Thymus (tissue), 11 donors: ENCODE measurements around the gene GRAMD1A. TPM values are rescaled to one million over a fixed set of nuclear protein-coding genes. Genes with fewer than 3 reads are reported as not detected.
"Not testable (repeated sequence)": the region's sequence is repeated elsewhere in the genome, so short reads cannot be mapped to it uniquely, and the experiment has no call there.

Source experiments
- DNase-seq, 9 donors: peaks; one replicate each; pipeline ENCODE4 v3.0.0-alpha.2; 2013; ENCODE audit warnings: low spot score in 9 of 9, low read depth in 6 of 9, missing footprints in 1 of 9
- H3K27ac ChIP-seq, 2 donors: one replicate each; pipeline ENCODE4 v1.5.1; 2013; ENCODE audit warnings: control low read depth in 1 of 2, low read depth in 1 of 2, low read length in 1 of 2, mild to moderate bottlenecking in 1 of 2, moderate library complexity in 1 of 2
- H3K27me3 ChIP-seq, 2 donors: one replicate each; pipeline ENCODE4 v1.5.1; 2013; ENCODE audit warnings: low read length in 1 of 2; ENCODE audit not compliant: control insufficient read depth in 2 of 2, insufficient read depth in 1 of 2
- H3K36me3 ChIP-seq, 2 donors: one replicate each; pipeline ENCODE4 v1.5.1; 2013; ENCODE audit warnings: low read length in 1 of 2, mild to moderate bottlenecking in 1 of 2, moderate library complexity in 1 of 2; ENCODE audit not compliant: control insufficient read depth in 2 of 2, insufficient read depth in 2 of 2
- H3K4me1 ChIP-seq, 2 donors: one replicate each; pipeline ENCODE4 v1.5.1; 2013; ENCODE audit warnings: low read length in 2 of 2; ENCODE audit not compliant: control insufficient read depth in 2 of 2, insufficient read depth in 2 of 2
- H3K4me3 ChIP-seq, 2 donors: one replicate each; pipeline ENCODE4 v1.5.1; 2013; ENCODE audit warnings: low read length in 2 of 2, control low read depth in 1 of 2, mild to moderate bottlenecking in 1 of 2
- H3K9me3 ChIP-seq, 2 donors: one replicate each; pipeline ENCODE4 v1.5.1; 2013; ENCODE audit warnings: low read length in 1 of 2, mild to moderate bottlenecking in 1 of 2; ENCODE audit not compliant: control insufficient read depth in 2 of 2, insufficient read depth in 1 of 2
- WGBS: extraction: QIAGEN DNeasy Blood & Tissue Kit; methylation state at CpG from one replicate; pipeline ENCODE4 v1.1.7; 2013; 5-methylcytosine and 5-hydroxymethylcytosine counted together
- polyA plus RNA-seq: library from polyadenylated mRNA; stranded (reverse); fragments of 200-250 nt; gene quantifications from one replicate; pipeline ENCODE4 v1.2.3, GENCODE V29; 2013
- total RNA-seq: library from RNA; stranded (reverse); fragments of 120-200 nt; gene quantifications from one replicate; pipeline ENCODE4 v1.2.4, GENCODE V29; 2013
- donor health status: healthy.

The GRAMD1A gene
- total and polyA plus RNA-seq, 2 donors: 18.7 to 51.9 TPM

DNA sequence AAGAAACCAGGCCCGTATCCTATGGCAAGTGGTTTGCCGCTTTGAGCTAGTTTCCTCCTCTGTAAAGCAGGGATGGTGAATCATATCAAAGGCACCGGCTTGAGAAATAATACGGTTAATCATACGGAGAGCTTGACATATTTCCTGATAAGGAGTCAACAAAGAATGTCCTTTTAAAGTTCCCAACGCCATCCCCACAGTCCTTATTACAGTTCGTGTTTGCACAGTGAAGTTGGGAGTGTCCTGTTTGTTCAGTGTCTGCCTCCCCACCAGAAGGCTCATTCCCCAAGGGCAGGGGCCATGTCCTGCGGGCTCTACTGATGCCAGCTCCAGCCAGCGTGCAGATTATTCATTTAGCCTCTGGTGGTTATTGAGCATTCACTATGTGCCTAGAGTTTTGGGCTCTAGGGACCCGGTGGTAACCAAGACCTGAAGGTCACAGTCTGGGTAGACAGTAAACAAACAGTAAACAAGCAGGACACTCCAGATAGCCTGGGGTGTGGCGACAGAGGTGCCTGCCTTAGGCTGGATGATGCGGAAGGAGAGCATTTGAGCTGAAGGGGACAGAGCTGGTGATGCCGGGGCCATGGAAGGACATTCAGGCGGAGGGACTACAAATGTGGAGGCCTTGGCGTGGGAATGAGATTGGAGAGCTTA, 6.3 kb downstream of the GRAMD1A start:
- Histone ChIP-seq H3K4me1 (peaks cover 9 to 26% of the 10 kb centered on the region in 2 donors), H3K27me3 (no peaks in the 10 kb centered on the region), H3K4me3 (no peak overlapping the region), H3K27ac (no peak overlapping the region), H3K9me3 (peaks cover 0 to 1% of the 10 kb centered on the region in 2 donors), H3K36me3 (peaks cover 45 to 47% of the 10 kb centered on the region in 2 donors)
- 97% methylated on average over 15 of the region's 15 CpGs for WGBS
- DNase-seq: no peak

GRCh38 chr19:35006999-35007365, 6.9 kb downstream of the GRAMD1A start:
- no peaks in the 10 kb centered on the region for H3K27me3 ChIP-seq
- WGBS: 98% methylated on average over 5 of the region's 5 CpGs
- H3K4me1 ChIP-seq: peaks cover 9 to 21% of the 10 kb centered on the region in 2 donors
- H3K9me3 ChIP-seq: peaks cover 0 to 1% of the 10 kb centered on the region in 2 donors
- H3K27ac ChIP-seq: no peak overlapping the region
- DNase-seq: no peak
- H3K36me3 ChIP-seq: peaks cover 49 to 51% of the 10 kb centered on the region in 2 donors
- H3K4me3 ChIP-seq: no peak overlapping the region

- not testable (repeated sequence) for H3K9me3 ChIP-seq, H3K4me3 ChIP-seq, H3K27me3 ChIP-seq, DNase-seq, H3K27ac ChIP-seq
- Histone ChIP-seq H3K4me1 (peaks cover 9 to 23% of the 10 kb centered on the region in 2 donors), H3K36me3 (peaks cover 51 to 54% of the 10 kb centered on the region in 2 donors)
- 98% methylated on average over 8 of the region's 8 CpGs for WGBS
Observed at GRCh38 chr19:35007427-35007826, 7.3 kb downstream of the GRAMD1A start.

DNA sequence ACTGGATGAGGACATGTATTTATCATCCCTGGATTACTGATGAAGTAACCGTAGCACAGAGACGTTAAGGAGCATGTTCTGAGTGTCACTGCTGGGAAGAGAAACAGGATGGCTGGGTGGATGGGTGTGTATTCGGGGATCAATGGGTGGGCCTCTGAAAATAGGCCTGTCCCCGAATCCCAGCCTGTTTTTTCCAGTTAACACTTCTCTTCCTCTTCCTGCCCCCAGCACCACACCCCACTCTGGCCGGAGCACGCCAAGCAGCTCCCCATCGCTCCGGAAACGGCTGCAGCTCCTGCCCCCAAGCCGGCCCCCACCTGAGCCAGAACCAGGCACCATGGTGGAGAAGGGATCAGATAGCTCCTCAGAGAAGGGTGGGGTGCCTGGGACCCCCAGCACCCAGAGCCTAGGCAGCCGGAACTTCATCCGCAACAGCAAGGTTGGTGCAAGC, 8.8 kb downstream of the GRAMD1A start:
- H3K4me3 ChIP-seq: no peak overlapping the region
- no peaks in the 10 kb centered on the region for H3K27me3 ChIP-seq
- H3K36me3 ChIP-seq: peaks cover 58 to 59% of the 10 kb centered on the region in 2 donors
- H3K4me1 ChIP-seq: peaks cover 6 to 22% of the 10 kb centered on the region in 2 donors
- H3K27ac ChIP-seq: no peak overlapping the region
- DNase-seq: no peak
- WGBS: 97% methylated on average over 12 of the region's 12 CpGs
- peaks cover 0 to 1% of the 10 kb centered on the region in 2 donors for H3K9me3 ChIP-seq

DNA sequence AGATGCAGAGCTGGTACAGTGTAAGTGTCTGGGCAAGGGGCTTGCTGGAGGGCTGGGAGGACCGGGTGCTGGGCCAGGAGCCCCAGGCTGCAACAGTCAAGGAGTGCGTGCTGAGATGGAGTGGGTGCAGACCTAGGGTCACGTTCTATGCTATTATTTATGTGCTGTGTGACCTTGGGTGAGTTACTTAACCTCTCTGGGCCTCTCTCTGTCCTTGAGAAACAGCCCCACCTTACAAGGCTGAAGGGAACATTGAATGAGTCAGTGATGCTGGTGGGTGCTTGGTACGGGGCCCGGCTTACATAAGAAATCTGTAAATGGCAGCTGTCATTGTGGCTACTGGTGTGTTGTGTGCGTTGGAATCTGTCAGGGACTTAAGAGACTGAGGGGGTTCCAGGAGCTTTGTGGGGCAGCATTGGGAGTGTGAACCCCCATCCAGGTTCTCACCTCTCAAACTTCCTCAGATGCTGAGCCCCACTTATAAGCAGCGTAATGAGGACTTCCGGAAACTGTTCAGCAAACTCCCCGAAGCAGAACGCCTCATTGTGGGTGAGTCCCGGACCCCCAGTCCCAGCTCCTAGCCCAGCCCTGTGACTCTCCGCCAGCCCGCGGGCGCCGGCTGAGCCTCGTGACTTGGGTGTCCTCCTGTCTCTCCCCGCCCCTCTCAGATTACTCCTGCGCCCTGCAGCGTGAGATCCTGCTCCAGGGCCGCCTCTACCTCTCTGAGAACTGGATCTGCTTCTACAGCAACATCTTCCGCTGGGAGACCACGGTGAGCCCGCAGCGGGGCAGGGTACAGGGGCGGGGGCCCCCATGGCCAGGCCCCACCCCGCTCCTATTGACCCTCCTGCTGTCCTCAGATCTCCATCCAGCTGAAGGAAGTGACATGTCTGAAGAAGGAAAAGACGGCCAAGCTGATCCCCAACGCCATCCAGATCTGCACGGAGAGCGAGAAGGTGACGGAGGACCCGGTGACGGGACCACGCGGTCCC, 9.6 kb downstream of the GRAMD1A start:
- Histone ChIP-seq H3K27me3 (no peaks in the 10 kb centered on the region), H3K36me3 (peaks cover 59 to 65% of the 10 kb centered on the region in 2 donors), H3K4me1 (peaks cover 9 to 27% of the 10 kb centered on the region in 2 donors), H3K9me3 (peaks cover 0 to 1% of the 10 kb centered on the region in 2 donors), H3K27ac (no peak overlapping the region), H3K4me3 (no peak overlapping the region)
- 96% methylated on average over 36 of the region's 36 CpGs for WGBS
- no peak for DNase-seq

DNA sequence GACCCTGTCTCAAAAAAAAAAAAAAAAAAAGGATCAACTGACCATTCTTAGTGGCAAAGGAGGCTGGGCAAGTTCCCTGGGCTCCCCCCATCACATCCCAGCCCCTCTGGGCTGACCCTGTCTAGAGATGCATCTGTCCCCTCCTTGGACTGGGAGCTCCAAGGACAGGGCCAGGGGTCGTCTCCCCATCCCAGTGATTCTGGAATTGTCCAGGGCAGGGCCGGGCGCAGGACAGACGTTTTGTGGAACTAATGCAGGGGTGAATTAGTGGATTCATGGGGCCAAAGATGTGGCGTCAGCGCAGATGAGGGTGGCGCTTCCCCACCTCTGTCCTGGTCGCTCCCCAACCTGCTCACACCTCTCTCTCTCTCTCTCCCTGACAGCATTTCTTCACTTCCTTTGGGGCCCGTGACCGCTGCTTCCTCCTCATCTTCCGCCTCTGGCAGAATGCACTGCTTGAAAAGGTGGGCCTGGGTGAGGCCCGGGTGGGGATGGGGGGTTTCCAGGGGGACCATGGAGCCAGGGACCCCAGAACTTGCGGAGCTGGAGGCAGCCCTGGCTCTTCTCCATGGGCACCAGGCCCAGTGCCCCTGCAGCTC, 11.1 kb downstream of the GRAMD1A start:
- 93% methylated on average over 13 of the region's 13 CpGs for WGBS
- Histone ChIP-seq H3K27me3 (no peaks in the 10 kb centered on the region), H3K4me3 (no peak overlapping the region), H3K9me3 (no peaks in the 10 kb centered on the region), H3K4me1 (peaks cover 9 to 32% of the 10 kb centered on the region in 2 donors), H3K36me3 (peaks cover 62 to 71% of the 10 kb centered on the region in 2 donors), H3K27ac (no peak overlapping the region)
- no peak for DNase-seq

- Histone ChIP-seq H3K27me3 (no peaks in the 10 kb centered on the region), H3K9me3 (no peaks in the 10 kb centered on the region), H3K27ac (peak overlapping the region in 1 of 2 donors; percentile 25), H3K36me3 (peaks cover 61 to 74% of the 10 kb centered on the region in 2 donors), H3K4me3 (no peak overlapping the region), H3K4me1 (peaks cover 9 to 32% of the 10 kb centered on the region in 2 donors)
- DNase-seq: no peak
- WGBS: 97% methylated on average over 18 of the region's 18 CpGs
Observed at GRCh38 chr19:35011737-35012682, 11.9 kb downstream of the GRAMD1A start.
